Measurements from ENCODE around the gene TMEM238. TPM values are rescaled to one million over a fixed set of nuclear protein-coding genes. Genes with fewer than 3 reads are reported as not detected.
"Not testable (repeated sequence)": the region's sequence is repeated elsewhere in the genome, so short reads cannot be mapped to it uniquely, and the experiment has no call there.

The TMEM238 gene
- polyA plus RNA-seq, 3 donors: 0.58 to 1.3 (median 0.78) TPM

- DNase-seq (ENCODE audit: extremely low read depth in 1 of 11, low read depth in 9 of 11, low spot score in 4 of 11): peak; percentile 96 to 99 (median 98)
These were observed 23.9 kb upstream of the TMEM238 start for GRCh38 chr19:55407800-55408532.

- DNase-seq (ENCODE audit: extremely low read depth in 1 of 11, low read depth in 9 of 11, low spot score in 4 of 11): not testable (repeated sequence)
These were observed 23.4 kb upstream of the TMEM238 start, which contains the start of gene UBE2S for GRCh38 chr19:55407550-55407799. UBE2S (minus strand) TSS chr19:55407788; CDS start chr19:55407589, 199 bp downstream.

- no peak for DNase-seq (ENCODE audit: extremely low read depth in 1 of 11, low read depth in 9 of 11, low spot score in 4 of 11)
These were observed 22.9 kb upstream of the TMEM238 start for GRCh38 chr19:55406826-55407549.

- no peak for DNase-seq (ENCODE audit: extremely low read depth in 1 of 11, low read depth in 9 of 11, low spot score in 4 of 11)
These were observed 22.2 kb upstream of the TMEM238 start for GRCh38 chr19:55406091-55406825.

GRCh38 chr19:55405638-55406037 is 21.5 kb upstream of the TMEM238 start:
- DNase-seq (ENCODE audit: extremely low read depth in 1 of 11, low read depth in 9 of 11, low spot score in 4 of 11): no peak

- no peak for DNase-seq (ENCODE audit: extremely low read depth in 1 of 11, low read depth in 9 of 11, low spot score in 4 of 11)
These were observed 18.4 kb upstream of the TMEM238 start for GRCh38 chr19:55402509-55402908.

- not testable (repeated sequence) for DNase-seq (ENCODE audit: extremely low read depth in 1 of 11, low read depth in 9 of 11, low spot score in 4 of 11)
These were observed 17.3 kb upstream of the TMEM238 start for GRCh38 chr19:55401390-55401789.

- no peak for DNase-seq (ENCODE audit: extremely low read depth in 1 of 11, low read depth in 9 of 11, low spot score in 4 of 11)
These were observed 16.4 kb upstream of the TMEM238 start for GRCh38 chr19:55400281-55401087.

- DNase-seq (ENCODE audit: extremely low read depth in 1 of 11, low read depth in 9 of 11, low spot score in 4 of 11): no peak
These were observed 14.3 kb upstream of the TMEM238 start for GRCh38 chr19:55398200-55398925.

- no peak for DNase-seq (ENCODE audit: extremely low read depth in 1 of 11, low read depth in 9 of 11, low spot score in 4 of 11)
These were observed 9.0 kb upstream of the TMEM238 start for GRCh38 chr19:55392820-55393761.

- no peak for DNase-seq (ENCODE audit: extremely low read depth in 1 of 11, low read depth in 9 of 11, low spot score in 4 of 11)
These were observed 7.9 kb upstream of the TMEM238 start for GRCh38 chr19:55391702-55392615.

- DNase-seq (ENCODE audit: extremely low read depth in 1 of 11, low read depth in 9 of 11, low spot score in 4 of 11): no peak
These were observed 7.1 kb upstream of the TMEM238 start for GRCh38 chr19:55391191-55391670.

- DNase-seq (ENCODE audit: extremely low read depth in 1 of 11, low read depth in 9 of 11, low spot score in 4 of 11): no peak
These were observed 6.4 kb upstream of the TMEM238 start for GRCh38 chr19:55390461-55390880.

GRCh38 chr19:55389386-55390317 is 5.6 kb upstream of the TMEM238 start:
- no peak for DNase-seq (ENCODE audit: extremely low read depth in 1 of 11, low read depth in 9 of 11, low spot score in 4 of 11)

- DNase-seq (ENCODE audit: extremely low read depth in 1 of 11, low read depth in 9 of 11, low spot score in 4 of 11): no peak
These were observed 3.8 kb upstream of the TMEM238 start for GRCh38 chr19:55387736-55388497.
